ENCODE results near the gene LRRC23.

Gene LRRC23

GRCh38 chr12:6956021-6956727 is 51.6 kb downstream of the LRRC23 start:
- no peak for DNase-seq (ENCODE audit: low read depth in 1 of 2, low spot score in 1 of 2)

GRCh38 chr12:6957151-6957701 is 52.6 kb downstream of the LRRC23 start:
- no peak for DNase-seq (ENCODE audit: low read depth in 1 of 2, low spot score in 1 of 2)

DNA sequence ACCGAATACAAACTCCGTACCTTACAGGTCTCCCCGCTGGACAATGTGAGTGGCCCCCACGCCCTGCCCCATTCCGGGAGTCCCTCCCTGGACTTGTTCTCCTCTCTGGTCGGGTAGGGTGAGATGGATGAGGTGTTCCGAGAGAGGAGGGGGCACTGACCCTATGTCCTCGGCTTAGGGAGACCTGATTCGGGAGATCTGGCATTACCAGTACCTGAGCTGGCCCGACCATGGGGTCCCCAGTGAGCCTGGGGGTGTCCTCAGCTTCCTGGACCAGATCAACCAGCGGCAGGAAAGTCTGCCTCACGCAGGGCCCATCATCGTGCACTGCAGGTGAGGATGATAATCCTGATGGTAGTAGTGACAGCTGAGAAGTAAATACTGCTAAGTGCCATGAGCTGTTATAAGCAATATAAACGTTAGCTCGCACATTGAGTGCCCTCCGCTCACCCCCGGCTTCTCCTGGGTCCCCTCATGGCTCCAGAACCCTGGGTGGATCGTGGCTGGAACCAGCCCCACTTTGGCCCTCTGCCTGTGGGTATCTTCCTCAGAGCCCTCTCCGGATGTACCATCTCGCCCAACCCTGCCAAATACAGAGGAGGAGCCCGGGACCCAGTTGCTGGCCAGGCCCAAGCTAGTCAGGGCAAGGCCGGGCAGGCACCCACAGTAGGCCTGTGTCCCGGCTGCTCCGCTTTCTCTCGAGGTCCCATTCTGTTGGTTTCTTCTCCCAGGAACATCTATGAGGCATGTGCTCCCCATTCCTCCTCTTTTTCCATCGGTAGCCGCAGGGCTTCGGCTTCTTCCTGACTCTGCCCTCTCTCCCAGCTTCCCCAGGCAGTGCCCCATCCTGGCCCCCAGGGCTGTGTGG is 53.4 kb downstream of the LRRC23 start:
- DNase-seq (ENCODE audit: low read depth in 1 of 2, low spot score in 1 of 2) = no peak

- DNase-seq (ENCODE audit: low read depth in 1 of 2, low spot score in 1 of 2) = no peak
These were observed 54.0 kb downstream of the LRRC23 start for GRCh38 chr12:6958609-6959057.

- peak in 1 of 2 donors; percentile 74 for DNase-seq (ENCODE audit: low read depth in 1 of 2, low spot score in 1 of 2)
These were observed 54.6 kb downstream of the LRRC23 start for GRCh38 chr12:6959058-6959804.

GRCh38 chr12:6959805-6960592 is 55.4 kb downstream of the LRRC23 start:
- no peak for DNase-seq (ENCODE audit: low read depth in 1 of 2, low spot score in 1 of 2)

- no peak for DNase-seq (ENCODE audit: low read depth in 1 of 2, low spot score in 1 of 2)
These were observed 56.1 kb downstream of the LRRC23 start for GRCh38 chr12:6960593-6961277.

DNA sequence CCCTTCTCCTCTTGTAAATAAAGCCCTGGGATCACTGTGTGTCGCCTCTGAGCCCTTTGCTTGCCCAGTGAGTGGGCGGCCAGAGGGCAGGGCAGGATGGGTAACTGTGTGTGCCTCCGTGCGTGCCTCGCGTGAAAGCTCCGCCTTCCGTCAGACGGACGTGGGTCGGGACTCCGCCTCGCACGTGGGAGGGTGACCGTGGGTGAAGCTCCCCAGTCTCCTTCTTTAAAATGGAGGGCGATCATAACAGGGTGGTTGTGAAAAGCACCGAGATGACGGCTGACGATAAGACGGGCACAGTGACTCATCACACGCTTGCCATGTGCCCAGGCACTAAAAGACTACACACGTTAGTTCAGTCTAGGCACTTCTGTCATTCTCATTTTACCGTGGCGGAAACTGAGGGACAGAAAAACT is 56.7 kb downstream of the LRRC23 start:
- DNase-seq (ENCODE audit: low read depth in 1 of 2, low spot score in 1 of 2) = peak; percentile 88 to 93

GRCh38 chr12:6961695-6962284 is 57.2 kb downstream of the LRRC23 start:
- no peak for DNase-seq (ENCODE audit: low read depth in 1 of 2, low spot score in 1 of 2)

DNA sequence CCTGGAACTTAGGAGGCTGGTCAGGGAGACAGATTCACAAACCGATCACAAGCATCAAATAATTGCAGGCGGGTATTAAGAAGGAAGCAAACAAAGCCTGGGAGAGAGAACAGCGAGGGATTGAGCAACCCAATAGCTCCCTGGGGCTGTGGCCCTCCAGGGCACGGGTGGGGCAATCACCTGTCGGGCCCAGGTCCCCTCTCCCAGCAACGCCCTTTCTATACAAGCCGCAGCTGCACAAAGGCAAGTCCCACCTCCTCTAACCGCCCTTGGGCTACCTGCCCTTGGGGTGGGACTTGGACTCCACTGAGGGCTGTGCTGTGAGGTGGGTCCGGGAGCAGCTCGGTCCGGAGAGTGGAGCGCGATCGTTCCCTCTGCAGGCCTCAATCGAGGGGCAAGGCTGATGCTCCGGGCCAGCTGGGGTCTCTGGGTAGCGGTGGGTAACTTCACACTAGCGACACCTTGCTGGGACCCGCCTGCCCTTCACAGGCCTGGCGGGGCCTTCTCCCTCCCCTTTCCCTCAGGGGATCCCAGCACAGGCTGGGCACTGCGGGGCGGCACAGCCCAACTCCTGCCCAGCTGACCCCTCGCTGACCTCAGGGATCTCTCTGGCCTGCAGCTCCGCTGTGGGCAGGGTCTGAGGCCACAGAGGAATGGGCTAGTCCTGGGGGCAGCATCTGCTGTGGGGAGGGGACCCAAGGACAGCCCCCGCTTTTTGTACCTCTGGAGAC is 57.8 kb downstream of the LRRC23 start:
- DNase-seq (ENCODE audit: low read depth in 1 of 2, low spot score in 1 of 2) = no peak

GRCh38 chr12:6963016-6963731 is 58.6 kb downstream of the LRRC23 start:
- no peak for DNase-seq (ENCODE audit: low read depth in 1 of 2, low spot score in 1 of 2)
